Sigmoid colon (tissue), 4 donors: Measurements from ENCODE around the gene HENMT1.
"Not testable (repeated sequence)": the region's sequence is repeated elsewhere in the genome, so short reads cannot be mapped to it uniquely, and the experiment has no call there.

Source experiments
- CTCF ChIP-seq, 4 experiments: fragments of 450-650 bp in 3 of 4; fragments of 200-600 bp in 1 of 4; IDR thresholded peaks; one replicate each; pipeline ENCODE4 v1.5.1; 2016 to 2019; ENCODE audit warnings: antibody characterized with exemption in 4 of 4, mild to moderate bottlenecking in 3 of 4, moderate library complexity in 2 of 4
- EP300 ChIP-seq, 4 donors: sonication (generic); formaldehyde crosslinking; IDR thresholded peaks; one replicate each; pipeline ENCODE4 v1.6.1; 2017; ENCODE audit warnings: antibody characterized with exemption in 4 of 4

- not testable (repeated sequence) for TF ChIP-seq CTCF, EP300 (IDR thresholded peaks at IDR 0.05)
These were observed 20.0 kb downstream of the HENMT1 start for GRCh38 chr1:108640863-108641262.
